HG03060 (cell line): Measurements from ENCODE around the gene ALS2CL.
"Not testable (repeated sequence)": the region's sequence is repeated elsewhere in the genome, so short reads cannot be mapped to it uniquely, and the experiment has no call there.

Source experiments
- ATAC-seq: cut with Tn5 transposase; IDR thresholded peaks from one replicate; pipeline ENCODE4 v1.9.1; 2021; ENCODE audit warnings: low read depth, moderate number of reproducible peaks; ENCODE audit not compliant: unreplicated experiment

ALS2CL gene

DNA sequence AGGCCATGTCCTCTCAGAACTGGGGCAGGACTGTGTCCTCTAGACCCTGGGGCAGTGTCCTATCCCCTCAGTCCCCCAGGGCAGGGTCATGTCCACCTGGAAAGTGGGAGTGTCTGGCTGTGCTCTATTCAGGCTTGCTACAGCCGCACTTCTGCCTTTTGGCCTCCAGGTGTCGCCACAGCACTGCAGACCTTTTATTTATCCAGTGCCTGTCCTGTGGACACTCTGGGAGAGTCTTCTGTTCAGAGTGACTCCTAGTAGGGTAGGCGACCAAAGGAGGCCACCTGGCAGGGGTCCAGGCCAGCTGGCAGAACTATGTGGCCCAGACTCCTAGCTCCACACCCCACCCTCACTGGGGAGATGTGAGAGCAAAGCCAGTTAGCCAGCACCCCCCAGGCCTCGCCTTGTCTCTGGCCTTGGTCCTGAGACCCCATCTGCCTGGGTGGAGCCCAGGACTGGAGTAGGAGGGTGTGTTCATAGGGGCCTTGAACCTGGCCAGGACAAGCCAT is 11.6 kb upstream of the ALS2CL start:
- ATAC-seq, result no peak

GRCh38 chr3:46704346-46704745 is 10.9 kb upstream of the ALS2CL start:
- not testable (repeated sequence) for ATAC-seq

GRCh38 chr3:46703013-46703520 is 9.6 kb upstream of the ALS2CL start:
- no peak for ATAC-seq

- ATAC-seq, result no peak
Measured at GRCh38 chr3:46702246-46703012, 8.9 kb upstream of the ALS2CL start.

GRCh38 chr3:46701181-46701939 is 7.9 kb upstream of the ALS2CL start, which contains the start of gene TMIE:
Gene TMIE (plus strand): TSS chr3:46701392. CDS start chr3:46701488, 96 bp downstream.
- no peak for ATAC-seq

DNA sequence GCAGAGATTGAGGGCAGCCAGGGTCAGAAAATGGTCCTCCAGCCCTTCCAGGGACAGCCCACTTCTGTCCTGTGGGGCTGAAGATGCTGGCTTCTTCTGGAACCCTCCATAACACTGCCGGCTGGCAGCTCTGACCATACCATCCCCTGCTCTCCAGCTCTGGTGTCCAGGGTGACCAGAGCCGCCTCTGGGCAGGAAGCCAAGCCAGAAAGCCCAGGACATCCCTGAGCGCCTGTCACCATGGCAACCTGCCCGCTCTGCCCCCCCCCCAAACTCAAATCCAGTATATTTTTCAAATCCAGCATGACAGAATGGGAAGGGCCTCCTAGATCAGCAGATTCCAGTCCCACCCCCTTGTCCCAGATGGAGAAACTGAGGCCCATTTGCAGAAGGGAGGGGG is 7.3 kb upstream of the ALS2CL start:
- no peak for ATAC-seq

GRCh38 chr3:46699676-46700523 is 6.4 kb upstream of the ALS2CL start:
- no peak for ATAC-seq

GRCh38 chr3:46695962-46696894 is 2.7 kb upstream of the ALS2CL start:
- ATAC-seq, result no peak

GRCh38 chr3:46695177-46695961 is 1.9 kb upstream of the ALS2CL start:
- no peak for ATAC-seq

DNA sequence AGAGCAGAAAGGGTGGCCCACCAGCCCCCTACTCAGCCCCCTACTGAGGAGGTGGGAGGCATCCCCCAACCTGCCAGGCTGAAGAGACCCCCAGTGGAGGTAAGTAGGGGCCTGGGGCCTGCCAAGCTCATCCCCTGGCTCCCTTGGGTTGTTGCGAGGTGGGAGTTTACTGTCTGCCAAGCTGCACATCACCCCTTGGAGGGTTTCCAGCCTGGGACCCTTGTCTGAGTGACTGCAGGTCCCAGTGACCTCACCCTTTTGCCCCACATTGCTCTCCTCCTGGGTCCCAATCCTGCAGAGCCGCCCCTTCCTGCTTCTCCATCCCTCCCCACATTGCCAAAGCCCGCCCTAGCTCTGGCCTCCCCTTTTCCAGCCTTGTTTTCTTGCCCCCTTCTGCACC is 1.0 kb upstream of the ALS2CL start:
- ATAC-seq, result no peak

- ATAC-seq, result no peak
Measured at GRCh38 chr3:46693892-46694226, 380 bp upstream of the ALS2CL start.

- ATAC-seq, result no peak
Measured at GRCh38 chr3:46692566-46692990, 901 bp downstream of the ALS2CL start.

DNA sequence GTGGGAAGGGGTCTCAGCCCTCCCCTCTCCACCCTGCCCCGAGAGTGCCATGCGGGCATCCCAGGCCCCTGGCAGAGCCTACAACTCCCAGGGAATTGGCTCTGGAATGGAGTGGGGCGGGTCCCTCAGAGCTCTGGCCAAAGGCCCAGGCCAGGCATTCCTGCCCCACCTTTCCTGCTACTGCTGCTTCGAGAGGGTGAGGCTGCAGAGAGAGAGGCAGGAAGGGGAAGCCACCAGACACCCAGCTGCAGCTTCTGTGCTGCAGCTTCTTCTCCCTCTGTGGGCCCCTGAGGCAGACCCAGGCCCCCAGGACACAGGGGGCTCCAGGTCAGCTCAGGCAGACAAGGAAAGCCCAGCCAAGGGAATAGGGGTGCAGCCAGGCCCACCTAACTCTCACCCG is 2.7 kb downstream of the ALS2CL start:
- no peak for ATAC-seq

- ATAC-seq, result no peak
Measured at GRCh38 chr3:46685446-46685845, 8.0 kb downstream of the ALS2CL start.

GRCh38 chr3:46684891-46685290 is 8.6 kb downstream of the ALS2CL start:
- ATAC-seq, result no peak

GRCh38 chr3:46682974-46683373 is 10.5 kb downstream of the ALS2CL start:
- no peak for ATAC-seq

DNA sequence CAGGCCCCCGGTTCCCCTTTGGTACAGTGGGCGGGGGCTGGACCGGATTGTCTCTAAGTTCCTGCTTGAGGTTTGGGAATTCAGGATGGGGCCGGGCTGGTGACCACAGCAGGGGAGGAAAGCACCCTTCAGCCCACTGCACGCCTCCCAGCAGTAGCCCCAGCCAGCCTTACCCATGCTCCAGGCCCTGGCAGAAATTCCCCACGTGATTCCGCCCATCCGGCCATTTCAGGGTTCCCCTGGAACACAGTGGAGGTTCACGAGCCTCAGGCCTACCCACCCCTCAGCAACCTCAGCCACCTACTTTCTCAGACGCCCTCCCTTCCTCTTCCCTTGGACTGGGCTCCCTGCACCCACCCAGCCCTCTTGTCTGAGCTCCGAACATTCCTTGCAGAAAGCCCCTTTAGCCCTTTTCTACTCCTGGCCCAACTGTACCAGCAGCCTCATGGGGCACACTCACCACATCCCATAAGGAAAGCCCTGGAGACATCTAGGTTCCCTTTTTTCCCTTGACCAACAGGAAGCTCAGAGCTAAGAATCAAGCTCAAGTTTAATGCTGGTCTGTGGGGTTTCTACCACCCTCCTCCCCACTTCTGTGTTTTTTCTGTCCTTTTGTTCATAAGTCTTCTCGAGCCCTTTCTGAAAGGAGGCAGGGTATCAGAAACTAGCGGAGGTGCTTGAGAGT is 11.5 kb downstream of the ALS2CL start:
- no peak for ATAC-seq

GRCh38 chr3:46681387-46681786 is 12.1 kb downstream of the ALS2CL start:
- no peak for ATAC-seq
